H9 (cell line): ENCODE measurements around the gene IRS4. TPM values are rescaled to one million over a fixed set of nuclear protein-coding genes. Genes with fewer than 3 reads are reported as not detected.

ENCODE experiments used
- DNase-seq: peaks from one replicate; pipeline ENCODE4 v3.0.0-alpha.2; 2017
- H2AFZ ChIP-seq: one replicate; pipeline ENCODE4 v1.6.1; 2013; ENCODE audit warnings: mild to moderate bottlenecking, low read length, control low read depth, moderate library complexity
- H2AK5ac ChIP-seq: 2 replicates; pipeline ENCODE4 v1.6.1; 2013; ENCODE audit warnings: low read length, control low read depth, mixed read lengths; ENCODE audit not compliant: insufficient read length
- H2BK120ac ChIP-seq: one replicate; pipeline ENCODE4 v1.6.1; 2013; ENCODE audit warnings: low read depth, mild to moderate bottlenecking, low read length, control low read depth, inconsistent platforms; ENCODE audit not compliant: poor library complexity, severe bottlenecking
- H2BK12ac ChIP-seq: 2 replicates; pipeline ENCODE4 v1.6.1; 2013; ENCODE audit warnings: low read length, control low read depth, mixed read lengths, low read depth; ENCODE audit not compliant: insufficient read length
- H2BK15ac ChIP-seq: 2 replicates; pipeline ENCODE4 v1.6.1; 2013; ENCODE audit warnings: low read depth, low read length, control low read depth
- H2BK20ac ChIP-seq: one replicate; pipeline ENCODE4 v1.6.1; 2013; ENCODE audit warnings: low read depth, mild to moderate bottlenecking, low read length, control low read depth, inconsistent platforms; ENCODE audit not compliant: poor library complexity, severe bottlenecking
- H2BK5ac ChIP-seq: 2 replicates; pipeline ENCODE4 v1.6.1; 2013; ENCODE audit warnings: low read length, control low read depth, mixed read lengths; ENCODE audit not compliant: insufficient read length
- H3K14ac ChIP-seq: 2 replicates; pipeline ENCODE4 v1.6.1; 2013; ENCODE audit warnings: low read length, control low read depth; ENCODE audit not compliant: insufficient read depth
- H3K18ac ChIP-seq: 2 replicates; pipeline ENCODE4 v1.6.1; 2013; ENCODE audit warnings: low read depth, mild to moderate bottlenecking, mixed read lengths, low read length, control low read depth; ENCODE audit not compliant: insufficient read length
- H3K23ac ChIP-seq: 2 replicates; pipeline ENCODE4 v1.6.1; 2013; ENCODE audit warnings: low read length, control low read depth, mixed read lengths, low read depth; ENCODE audit not compliant: insufficient read length
- H3K23me2 ChIP-seq: 2 replicates; pipeline ENCODE4 v1.6.1; 2013; ENCODE audit warnings: low read depth, mild to moderate bottlenecking, mixed read lengths, low read length, control low read depth; ENCODE audit not compliant: insufficient read length, poor library complexity, severe bottlenecking
- H3K27ac ChIP-seq: 2 replicates; pipeline ENCODE4 v1.5.1; 2013; ENCODE audit warnings: low read length, control low read depth, mixed read lengths, low read depth; ENCODE audit not compliant: insufficient read length
- H3K27me3 ChIP-seq: 2 replicates; pipeline ENCODE4 v1.6.1; 2013; ENCODE audit warnings: low read length, control low read depth, inconsistent platforms; ENCODE audit not compliant: insufficient read depth
- H3K4ac ChIP-seq: 2 replicates; pipeline ENCODE4 v1.6.1; 2013; ENCODE audit warnings: low read depth, mild to moderate bottlenecking, control low read depth, inconsistent platforms, low read length, moderate library complexity
- H3K4me1 ChIP-seq: 2 replicates; pipeline ENCODE4 v1.6.1; 2013; ENCODE audit warnings: low read length, control low read depth, inconsistent platforms; ENCODE audit not compliant: insufficient read depth
- H3K4me2 ChIP-seq: 2 replicates; pipeline ENCODE4 v1.6.1; 2013; ENCODE audit warnings: low read length, control low read depth, mixed read lengths; ENCODE audit not compliant: insufficient read length, insufficient read depth
- H3K56ac ChIP-seq: 2 replicates; pipeline ENCODE4 v1.6.1; 2013; ENCODE audit warnings: low read depth, mild to moderate bottlenecking, mixed read lengths, low read length, control low read depth; ENCODE audit not compliant: insufficient read length
- H3K79me1 ChIP-seq: 2 replicates; pipeline ENCODE4 v1.6.1; 2013; ENCODE audit warnings: low read depth, mild to moderate bottlenecking, moderate library complexity, low read length, control low read depth, inconsistent platforms; ENCODE audit not compliant: insufficient read depth, poor library complexity, severe bottlenecking
- H3K79me2 ChIP-seq: 2 replicates; pipeline ENCODE4 v1.6.1; 2013; ENCODE audit warnings: low read length, control low read depth, inconsistent platforms; ENCODE audit not compliant: insufficient read depth
- H3K9ac ChIP-seq: 2 replicates; pipeline ENCODE4 v1.6.1; 2013; ENCODE audit warnings: low read length, control low read depth, mixed read lengths; ENCODE audit not compliant: insufficient read length; ENCODE audit errors: extremely low read depth
- H3K9me3 ChIP-seq: one replicate; pipeline ENCODE4 v1.6.1; 2013; ENCODE audit warnings: low read depth, low read length, inconsistent platforms; ENCODE audit not compliant: control insufficient read depth
- H3T11ph ChIP-seq: one replicate; pipeline ENCODE4 v1.6.1; 2013; ENCODE audit warnings: mild to moderate bottlenecking, low read length, control low read depth, inconsistent platforms
- H4K20me1 ChIP-seq: one replicate; pipeline ENCODE4 v1.6.1; 2013; ENCODE audit not compliant: control insufficient read depth, insufficient read length, insufficient read depth
- H4K5ac ChIP-seq: 2 replicates; pipeline ENCODE4 v1.6.1; 2013; ENCODE audit warnings: low read depth, mild to moderate bottlenecking, mixed read lengths, low read length, control low read depth; ENCODE audit not compliant: insufficient read length
- H4K8ac ChIP-seq: replicated peaks from 2 replicates; pipeline ENCODE4 v1.6.1; 2013; ENCODE audit warnings: low read length, control low read depth, mixed read lengths, low read depth; ENCODE audit not compliant: insufficient read length
- H4K91ac ChIP-seq: 2 replicates; pipeline ENCODE4 v1.6.1; 2013; ENCODE audit warnings: low read depth, mild to moderate bottlenecking, moderate library complexity, mixed read lengths, low read length, control low read depth; ENCODE audit not compliant: insufficient read length
- H3K27ac Mint-ChIP-seq, 3 experiments: 2 replicates in 2 of 3; 3 replicates in 1 of 3; pipeline ENCODE4 v1.8.0; 2020 to 2021; ENCODE audit warnings: mixed read lengths in 3 of 3, mild to moderate bottlenecking in 1 of 3, moderate library complexity in 1 of 3
- H3K27me3 Mint-ChIP-seq: 2 replicates; pipeline ENCODE4 v1.8.0; 2021; ENCODE audit warnings: low read depth, mild to moderate bottlenecking, moderate library complexity, mixed read lengths
- H3K36me3 Mint-ChIP-seq, 3 experiments: 2 replicates in 2 of 3; 3 replicates in 1 of 3; pipeline ENCODE4 v1.8.0; 2020 to 2021; ENCODE audit warnings: low read depth in 3 of 3, mixed read lengths in 3 of 3; ENCODE audit not compliant: insufficient read depth in 1 of 3
- H3K4me1 Mint-ChIP-seq, 2 experiments: 2 replicates each; pipeline ENCODE4 v1.8.0; 2020; ENCODE audit warnings: mixed read lengths in 2 of 2
- H3K4me3 Mint-ChIP-seq, 2 experiments: 2 replicates in 1 of 2; 3 replicates in 1 of 2; pipeline ENCODE4 v1.8.0; 2020 to 2021; ENCODE audit warnings: mild to moderate bottlenecking in 2 of 2, mixed read lengths in 2 of 2, moderate library complexity in 1 of 2
- H3K9me3 Mint-ChIP-seq, 2 experiments: 2 replicates in 1 of 2; 3 replicates in 1 of 2; pipeline ENCODE4 v1.8.0; 2020; ENCODE audit warnings: mild to moderate bottlenecking in 2 of 2, mixed read lengths in 2 of 2, moderate library complexity in 1 of 2
- CTCF ChIP-seq: fragments of 200-600 bp; sonication (generic); conservative IDR thresholded peaks from 3 replicates; pipeline ENCODE4 v1.8.0; 2021; ENCODE audit warnings: antibody characterized with exemption, mild to moderate bottlenecking
- WGBS: extraction: QIAGEN DNeasy Blood & Tissue Kit; methylation state at CpG from one replicate; pipeline ENCODE4 v1.1.7; 2013; ENCODE audit warnings: missing lambda C conversion rate, low lambda C conversion rate, mixed read lengths; ENCODE audit not compliant: insufficient read length; ENCODE audit errors: extremely low coverage; 5-methylcytosine and 5-hydroxymethylcytosine counted together
- total RNA-seq: library from RNA; stranded (reverse); gene quantifications from 2 replicates; pipeline ENCODE4 v1.2.1, GENCODE V29; 2021

Gene IRS4
- total RNA-seq, 1 experiment from 2014 or later: 8.2 TPM

GRCh38 chrX:108734426-108734825, 1.9 kb downstream of the IRS4 start:
- Histone ChIP-seq H3K4me1 (peaks cover 6% of the 10 kb centered on the region), H3K79me2 (no peaks in the 10 kb centered on the region), H2BK5ac (no peak overlapping the region), H3K14ac (no peak overlapping the region), H2BK12ac (no peak overlapping the region), H3K23me2 (peaks cover 33% of the 10 kb centered on the region), H3K4ac (no peak overlapping the region), H3K9me3 (no peaks in the 10 kb centered on the region), H3K23ac (no peak overlapping the region), H3K79me1 (no peaks in the 10 kb centered on the region), H3K9ac (no peak overlapping the region), H3K18ac (no peak overlapping the region), H3K4me2 (peak overlapping the region; percentile 26), H2BK120ac (no peak overlapping the region), H2AK5ac (no peak overlapping the region), H3K56ac (no peak overlapping the region), H2BK15ac (no peak overlapping the region), H4K5ac (no peak overlapping the region), H2BK20ac (no peak overlapping the region), H2AFZ (no peak overlapping the region), H4K91ac (no peak overlapping the region), H4K8ac (no peak overlapping the region), H3K27me3 (peaks cover 16% of the 10 kb centered on the region), H3K27ac (no peak overlapping the region), H3T11ph (no peak overlapping the region), H4K20me1 (no peaks in the 10 kb centered on the region)
- no peak for DNase-seq
- Mint-ChIP-seq H3K27me3 (peaks cover 47% of the 10 kb centered on the region), H3K4me3 (peak overlapping the region; percentile 79 to 84), H3K36me3 (peaks cover 11 to 22% (median 16%) of the 10 kb centered on the region in 3 experiments), H3K9me3 (peaks cover 19 to 22% of the 10 kb centered on the region in 2 experiments), H3K4me1 (peaks cover 47 to 54% of the 10 kb centered on the region in 2 experiments), H3K27ac (no peak overlapping the region; a peak in 1 of 7 replicates)
- WGBS: no CpG with 5 or more reads among the region's 7 CpGs
- TF ChIP-seq CTCF: no peak
